ENCODE measurements around the gene FAHD2A. TPM values are rescaled to one million over a fixed set of nuclear protein-coding genes. Genes with fewer than 3 reads are reported as not detected.
A peak's percentile ranks its signal among the peaks of the same experiment; 100 is the strongest.
"Not testable (repeated sequence)": the region's sequence is repeated elsewhere in the genome, so short reads cannot be mapped to it uniquely, and the experiment has no call there.

FAHD2A gene
- total and polyA plus RNA-seq, 8 donors = 11.7 to 40.7 (median 24.7) TPM

DNA sequence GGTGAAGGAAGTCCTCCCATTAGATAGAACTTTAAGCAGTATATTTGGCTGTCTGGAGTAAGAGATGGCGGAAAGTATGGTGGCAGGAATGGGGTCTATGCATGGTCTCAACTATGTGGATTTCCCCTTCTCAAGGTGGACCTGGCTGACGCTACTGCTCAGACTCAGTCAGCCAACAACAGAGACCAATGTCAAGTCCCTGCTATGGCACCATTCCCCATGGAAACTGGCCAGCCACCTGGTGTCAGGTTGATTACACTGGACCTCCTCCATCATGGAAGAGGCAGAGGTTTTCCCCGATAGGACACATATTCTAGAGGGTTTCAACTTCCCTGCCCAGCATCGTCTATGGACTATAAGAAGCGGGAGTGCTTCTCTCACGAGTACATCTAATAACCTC, 8.6 kb upstream of the FAHD2A start:
- H3K9me3 ChIP-seq = no peaks in the 10 kb centered on the region
- peaks cover 5 to 22% (median 13%) of the 10 kb centered on the region in 4 donors for H3K4me1 ChIP-seq
- no peak overlapping the region for H3K4me3 ChIP-seq
- H3K27ac ChIP-seq = no peak overlapping the region
- WGBS, 5 donors = 88 to 96% (median 89%) methylated on average over 6 of the region's 6 CpGs
- TF ChIP-seq EP300 (IDR thresholded peaks at IDR 0.05) (no peak), POLR2AphosphoS5 (IDR thresholded peaks at IDR 0.05) (no peak), POLR2A (IDR thresholded peaks at IDR 0.05) (no peak)
- TF ChIP-seq, protein P1, sequence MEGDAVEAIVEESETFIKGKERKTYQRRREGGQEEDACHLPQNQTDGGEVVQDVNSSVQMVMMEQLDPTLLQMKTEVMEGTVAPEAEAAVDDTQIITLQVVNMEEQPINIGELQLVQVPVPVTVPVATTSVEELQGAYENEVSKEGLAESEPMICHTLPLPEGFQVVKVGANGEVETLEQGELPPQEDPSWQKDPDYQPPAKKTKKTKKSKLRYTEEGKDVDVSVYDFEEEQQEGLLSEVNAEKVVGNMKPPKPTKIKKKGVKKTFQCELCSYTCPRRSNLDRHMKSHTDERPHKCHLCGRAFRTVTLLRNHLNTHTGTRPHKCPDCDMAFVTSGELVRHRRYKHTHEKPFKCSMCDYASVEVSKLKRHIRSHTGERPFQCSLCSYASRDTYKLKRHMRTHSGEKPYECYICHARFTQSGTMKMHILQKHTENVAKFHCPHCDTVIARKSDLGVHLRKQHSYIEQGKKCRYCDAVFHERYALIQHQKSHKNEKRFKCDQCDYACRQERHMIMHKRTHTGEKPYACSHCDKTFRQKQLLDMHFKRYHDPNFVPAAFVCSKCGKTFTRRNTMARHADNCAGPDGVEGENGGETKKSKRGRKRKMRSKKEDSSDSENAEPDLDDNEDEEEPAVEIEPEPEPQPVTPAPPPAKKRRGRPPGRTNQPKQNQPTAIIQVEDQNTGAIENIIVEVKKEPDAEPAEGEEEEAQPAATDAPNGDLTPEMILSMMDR (IDR thresholded peaks at IDR 0.05) = no peak
- peaks cover 0 to 2% (median 0%) of the 10 kb centered on the region in 3 donors for H3K27me3 ChIP-seq
- no peak for DNase-seq
- no peaks in the 10 kb centered on the region for H3K36me3 ChIP-seq
- intact Hi-C loops (cut with DNase I; ENCODE audit: low total_unique reads) = no loop called here

DNA sequence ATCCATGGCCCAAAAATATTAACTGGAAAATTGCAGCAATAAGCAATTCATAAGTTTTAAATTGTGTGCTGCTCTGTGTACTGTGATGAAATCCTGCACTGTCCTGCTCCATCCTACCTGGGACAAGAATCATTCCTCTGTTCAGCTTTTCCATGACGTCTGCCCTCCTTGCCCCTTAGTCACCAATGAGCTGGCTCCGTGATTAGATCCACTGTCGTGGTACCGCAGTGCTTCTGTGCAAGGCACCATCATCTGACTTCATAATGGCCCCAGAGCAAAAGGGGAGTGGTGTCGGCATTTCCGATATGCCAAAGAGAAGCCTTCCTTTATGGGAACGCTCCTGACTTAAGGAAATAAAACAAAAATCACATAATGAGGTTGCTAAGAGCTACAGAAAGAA, 3.4 kb upstream of the FAHD2A start:
- peaks cover 18 to 26% (median 24%) of the 10 kb centered on the region in 4 donors for H3K4me1 ChIP-seq
- intact Hi-C loops (cut with DNase I; ENCODE audit: low total_unique reads) = no loop called here
- no peak overlapping the region for H3K4me3 ChIP-seq
- no peak for DNase-seq
- TF ChIP-seq POLR2AphosphoS5 (IDR thresholded peaks at IDR 0.05) (no peak), EP300 (IDR thresholded peaks at IDR 0.05) (no peak), POLR2A (IDR thresholded peaks at IDR 0.05) (no peak)
- TF ChIP-seq, protein P1 (IDR thresholded peaks at IDR 0.05) = no peak
- H3K27me3 ChIP-seq = no peaks in the 10 kb centered on the region
- no peaks in the 10 kb centered on the region for H3K9me3 ChIP-seq
- WGBS, 5 donors = 94 to 95% (median 95%) methylated on average over 7 of the region's 7 CpGs
- H3K36me3 ChIP-seq = no peaks in the 10 kb centered on the region
- H3K27ac ChIP-seq = no peak overlapping the region

DNA sequence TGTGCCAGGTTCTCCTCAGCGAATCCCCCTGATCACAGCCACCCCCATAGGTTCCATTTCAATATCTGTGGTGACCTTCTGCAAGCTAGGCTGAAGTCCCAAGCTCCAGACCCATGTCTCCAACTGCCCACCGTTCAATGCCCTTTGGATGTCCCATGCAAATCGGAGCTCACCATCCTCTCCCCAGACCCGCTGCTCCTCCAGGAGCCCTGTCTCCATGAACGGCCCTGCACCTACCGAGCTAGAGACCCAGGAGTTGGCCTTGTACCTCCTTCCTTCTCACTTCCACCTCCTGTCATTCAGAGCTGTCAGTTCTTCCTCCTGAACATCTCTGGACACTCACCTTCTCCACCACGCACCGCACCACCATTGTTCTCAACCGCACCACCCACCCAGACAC, 1.0 kb upstream of the FAHD2A start:
- Histone ChIP-seq H3K27me3 (no peaks in the 10 kb centered on the region), H3K4me3 (peak overlapping the region; percentile 82 to 94 (median 92)), H3K36me3 (no peaks in the 10 kb centered on the region), H3K4me1 (peaks cover 18 to 34% (median 28%) of the 10 kb centered on the region in 4 donors), H3K27ac (peak overlapping the region in 1 of 5 donors; percentile 88), H3K9me3 (no peaks in the 10 kb centered on the region)
- intact Hi-C loops (cut with DNase I; ENCODE audit: low total_unique reads) = no loop called here
- TF ChIP-seq POLR2AphosphoS5 (IDR thresholded peaks at IDR 0.05) (no peak), EP300 (IDR thresholded peaks at IDR 0.05) (no peak), POLR2A (IDR thresholded peaks at IDR 0.05) (no peak)
- TF ChIP-seq, protein P1 (IDR thresholded peaks at IDR 0.05) = no peak
- 58 to 61% (median 59%) methylated on average over 9 of the region's 9 CpGs for WGBS, 5 donors
- DNase-seq = no peak

DNA sequence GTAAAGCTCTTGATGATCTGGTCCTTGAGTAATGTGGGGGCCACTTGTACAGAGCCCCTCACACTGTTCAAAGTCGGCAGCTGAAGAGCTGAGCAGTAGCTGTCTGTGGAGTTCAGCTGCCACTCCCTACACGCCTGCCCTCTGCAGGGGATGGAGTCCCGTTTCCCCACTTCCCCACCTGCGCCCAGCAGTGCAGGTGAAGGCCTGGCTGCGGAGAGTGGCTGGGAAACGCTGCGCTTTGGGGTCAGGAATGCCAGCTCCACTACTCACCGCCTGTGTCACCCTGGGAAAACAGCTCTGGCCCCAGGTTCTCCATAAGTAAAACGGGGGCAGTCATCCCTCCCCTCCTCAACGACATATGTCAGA, 521 bp upstream of the FAHD2A start:
- H3K36me3 ChIP-seq; H3K9me3 ChIP-seq; intact Hi-C loops (cut with DNase I; ENCODE audit: low total_unique reads); H3K27me3 ChIP-seq: not testable (repeated sequence)
- Histone ChIP-seq H3K27ac (peak overlapping the region; percentile 86 to 91 (median 89)), H3K4me1 (peaks cover 18 to 34% (median 28%) of the 10 kb centered on the region in 4 donors), H3K4me3 (peak overlapping the region; percentile 82 to 94 (median 92))
- peak; percentile 32 to 62 for DNase-seq
- WGBS, 5 donors = 1 to 4% (median 1%) methylated on average over 8 to 10 of the region's 10 CpGs

DNA sequence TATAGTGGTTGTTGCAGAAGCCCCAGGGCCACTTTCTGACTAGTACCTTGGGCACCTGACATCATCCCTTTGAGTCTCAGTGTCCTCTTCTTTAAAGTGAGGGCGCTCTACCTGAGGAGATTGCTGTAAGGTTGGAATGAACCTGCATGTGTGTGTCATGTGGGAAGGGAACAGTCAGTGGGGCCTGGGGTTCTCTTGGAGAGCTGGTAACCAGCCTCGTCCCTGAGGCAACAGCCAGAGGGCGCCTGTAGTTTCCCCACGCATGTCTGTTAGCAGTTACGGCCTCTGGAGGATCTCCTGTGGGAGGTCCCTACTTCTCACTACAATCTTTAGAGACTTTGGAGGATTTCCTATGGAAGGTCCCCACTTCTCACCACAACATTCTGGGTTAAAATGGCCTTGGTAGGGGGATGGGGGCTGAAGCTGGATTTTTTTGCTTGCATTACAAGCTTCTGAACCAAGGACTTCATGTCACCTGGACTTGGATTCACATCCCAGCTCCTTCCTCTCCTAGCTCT, 755 bp downstream of the FAHD2A start:
- H3K9me3 ChIP-seq; intact Hi-C loops (cut with DNase I; ENCODE audit: low total_unique reads); H3K27me3 ChIP-seq: not testable (repeated sequence)
- Histone ChIP-seq H3K27ac (peak overlapping the region; percentile 86 to 91 (median 89)), H3K4me3 (peak overlapping the region; percentile 82 to 94 (median 92)), H3K36me3 (peaks cover 0 to 17% (median 13%) of the 10 kb centered on the region in 4 donors), H3K4me1 (peaks cover 18 to 34% (median 28%) of the 10 kb centered on the region in 4 donors)
- WGBS, 5 donors = 0 to 2% (median 1%) methylated on average over 5 of the region's 5 CpGs
- TF ChIP-seq, protein P1 (IDR thresholded peaks at IDR 0.05) = peak in 2 of 7 experiments; percentile 5 to 10
- peak; percentile 42 to 55 for DNase-seq

DNA sequence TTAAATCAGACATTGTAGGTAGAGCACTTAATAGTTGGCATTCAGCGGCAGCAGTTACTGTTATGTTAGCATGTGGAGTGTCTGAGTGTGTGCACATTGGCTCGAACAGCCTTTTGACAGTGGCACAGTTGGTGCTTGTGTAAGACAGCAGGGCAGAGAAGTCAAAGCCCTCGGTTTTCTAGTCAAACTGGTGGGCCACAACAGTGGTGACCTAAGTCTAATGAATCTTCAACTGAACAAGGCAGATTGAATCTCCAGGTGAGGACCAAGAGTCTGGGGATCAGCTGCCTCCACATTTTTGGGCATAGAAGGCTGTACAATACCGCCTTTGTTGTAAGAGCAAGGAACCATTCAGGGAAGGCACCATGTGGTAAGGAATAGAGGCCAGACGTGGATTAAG, 1.3 kb downstream of the FAHD2A start:
- Histone ChIP-seq H3K36me3 (peaks cover 0 to 21% (median 18%) of the 10 kb centered on the region in 4 donors), H3K4me1 (peaks cover 18 to 34% (median 28%) of the 10 kb centered on the region in 4 donors), H3K4me3 (peak overlapping the region in 3 of 4 donors; percentile 91 to 94 (median 93))
- H3K27me3 ChIP-seq; H3K9me3 ChIP-seq; DNase-seq; H3K27ac ChIP-seq; intact Hi-C loops (cut with DNase I; ENCODE audit: low total_unique reads): not testable (repeated sequence)
- WGBS, 5 donors = 76 to 86% (median 81%) methylated on average over 5 of the region's 5 CpGs

DNA sequence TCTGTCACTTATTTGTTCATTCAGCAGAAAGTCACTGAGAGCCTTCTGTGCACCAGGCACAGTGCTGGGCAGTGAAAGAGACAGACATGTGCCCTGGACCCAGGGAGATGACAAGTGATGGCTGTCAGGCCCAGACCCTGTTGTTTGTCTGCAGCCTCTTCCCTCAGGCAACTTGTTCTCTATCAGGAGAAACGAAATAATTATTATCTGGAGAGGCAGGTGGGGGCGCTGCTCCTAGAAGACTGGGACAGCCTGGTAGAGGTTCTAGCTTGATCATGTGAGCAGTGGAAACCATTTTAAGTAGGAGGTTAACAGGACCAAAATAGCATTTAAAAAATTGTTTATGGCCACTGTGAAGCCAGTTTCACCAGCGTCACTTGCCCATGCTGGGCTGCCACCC, 2.2 kb downstream of the FAHD2A start:
- 65 to 83% (median 72%) methylated on average over 3 of the region's 3 CpGs for whole genome bisulfite sequencing, 5 donors
- intact Hi-C loops (cut with DNase I; ENCODE audit: low total_unique reads); H3K4me3 ChIP-seq; H3K27ac ChIP-seq; H3K9me3 ChIP-seq; H3K27me3 ChIP-seq; DNase-seq: not testable (repeated sequence)
- Histone ChIP-seq H3K4me1 (peaks cover 18 to 34% (median 28%) of the 10 kb centered on the region in 4 donors), H3K36me3 (peaks cover 0 to 29% (median 24%) of the 10 kb centered on the region in 4 donors)
